Stimulated activated CD4-positive, alpha-beta T cell treated with anti-CD3 and anti-CD28 coated beads, Interleukin-1b, Interleukin-23, amount 100 ng/mL, for 48 hours (primary cell): Measurements from ENCODE around the gene GIT2.

Experiments
- DNase-seq: peaks from one replicate; pipeline ENCODE4 v3.0.0-alpha.2; 2020

Gene GIT2

GRCh38 chr12:109972821-109973220 lies 23.3 kb downstream of the GIT2 start:
- no peak for DNase-seq

GRCh38 chr12:109968801-109969200 lies 27.4 kb downstream of the GIT2 start:
- DNase-seq = no peak

GRCh38 chr12:109968032-109968420 lies 28.1 kb downstream of the GIT2 start:
- no peak for DNase-seq

DNA sequence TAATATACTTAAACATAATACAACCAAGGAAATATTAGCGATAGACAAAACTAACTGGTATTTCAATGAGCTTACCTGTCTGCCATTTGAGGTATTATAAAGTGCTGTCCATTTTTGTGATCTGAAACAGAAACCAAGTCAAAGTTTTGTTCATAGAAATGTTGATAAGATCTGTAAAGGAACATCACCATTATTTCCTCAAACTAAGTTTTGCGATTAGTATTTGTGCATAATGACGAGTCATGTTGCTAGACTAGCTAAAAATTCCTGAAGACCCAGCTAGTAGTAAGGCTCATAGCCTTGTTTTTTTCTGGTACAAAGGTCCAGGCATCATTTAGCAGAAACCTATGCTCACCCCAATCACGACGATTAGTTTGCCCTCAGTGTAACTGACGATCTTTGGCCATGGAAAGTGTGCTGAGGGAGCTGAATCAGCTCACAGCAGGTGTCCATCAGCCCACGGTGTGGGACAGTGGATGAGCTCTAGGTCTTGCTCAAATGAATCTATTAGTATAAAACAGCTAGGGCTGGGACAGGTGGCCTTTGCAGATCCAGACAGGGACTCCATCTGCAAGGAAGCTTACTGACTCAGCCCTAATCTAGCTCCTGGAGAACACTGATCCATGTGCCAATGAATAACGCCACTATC lies 28.7 kb downstream of the GIT2 start:
- DNase-seq = no peak

DNA sequence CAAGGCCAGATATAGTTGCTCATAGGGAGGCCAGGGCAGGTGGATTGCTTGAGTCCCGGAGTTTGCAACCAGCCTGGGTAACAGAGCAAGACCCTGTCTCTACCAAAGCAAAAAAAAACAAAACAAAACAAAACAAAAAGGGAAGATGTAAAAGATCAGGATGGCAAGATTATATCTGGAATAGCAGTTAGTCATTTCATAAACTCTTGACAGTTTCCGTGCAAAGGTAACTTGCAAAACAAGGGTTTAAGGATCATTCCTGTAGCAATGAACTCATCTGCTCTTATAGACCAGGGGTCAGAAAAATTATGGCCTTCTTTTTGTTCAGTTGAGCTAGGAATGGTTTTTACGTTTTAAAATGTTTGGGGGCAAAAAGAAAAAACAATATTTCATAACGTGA lies 29.6 kb downstream of the GIT2 start:
- no peak for DNase-seq

DNA sequence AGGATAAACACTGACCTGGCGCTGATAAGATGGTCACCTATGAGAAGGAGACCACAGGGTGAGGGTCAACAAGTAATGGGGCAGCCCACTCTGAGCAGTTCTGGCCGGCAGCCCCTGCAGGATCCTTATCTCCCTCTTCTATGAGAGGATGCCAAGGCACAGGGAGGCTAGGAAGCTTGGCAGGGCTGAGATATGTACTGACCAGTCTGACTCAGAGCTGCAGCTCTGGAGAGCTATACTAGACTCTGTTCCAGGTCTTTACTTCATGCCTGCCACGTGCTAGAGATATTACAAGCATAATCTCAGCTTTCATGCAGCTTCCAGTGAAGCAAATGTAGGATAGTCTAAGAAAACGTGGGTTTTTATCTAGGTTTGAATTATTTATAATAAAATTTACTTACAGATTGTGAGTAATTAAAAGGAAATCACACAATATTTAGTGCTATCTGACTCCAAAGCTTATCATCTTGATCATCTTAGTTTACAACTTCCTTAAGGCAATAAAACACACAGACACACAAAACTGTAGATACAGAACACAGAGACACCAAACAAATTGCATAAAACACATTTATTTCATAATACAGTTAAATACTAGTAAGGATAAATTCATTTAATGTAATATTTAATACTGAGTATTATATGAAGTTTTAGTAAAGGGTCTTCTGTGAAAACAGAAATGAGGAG lies 32.3 kb downstream of the GIT2 start:
- no peak for DNase-seq

GRCh38 chr12:109963330-109963729 lies 32.8 kb downstream of the GIT2 start:
- no peak for DNase-seq

DNA sequence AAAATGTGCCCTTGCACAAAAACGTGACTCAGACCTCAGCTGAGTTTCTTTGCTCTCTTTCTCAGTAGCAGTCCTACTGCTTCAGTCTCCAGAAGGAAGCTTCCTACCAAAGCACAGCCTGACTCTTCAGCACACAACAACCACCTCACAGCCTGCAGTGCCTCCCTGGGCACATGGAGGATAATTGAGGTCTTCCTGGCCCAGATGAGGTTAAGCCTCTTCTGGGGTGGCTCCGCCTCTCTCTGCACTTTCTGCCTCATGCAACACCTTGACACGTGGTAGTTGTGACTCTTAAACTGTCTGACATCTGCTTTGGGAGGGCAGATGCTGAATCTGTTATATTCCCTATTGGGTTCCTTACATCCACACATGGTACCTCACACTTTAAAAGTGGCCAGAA lies 33.8 kb downstream of the GIT2 start:
- DNase-seq = no peak

DNA sequence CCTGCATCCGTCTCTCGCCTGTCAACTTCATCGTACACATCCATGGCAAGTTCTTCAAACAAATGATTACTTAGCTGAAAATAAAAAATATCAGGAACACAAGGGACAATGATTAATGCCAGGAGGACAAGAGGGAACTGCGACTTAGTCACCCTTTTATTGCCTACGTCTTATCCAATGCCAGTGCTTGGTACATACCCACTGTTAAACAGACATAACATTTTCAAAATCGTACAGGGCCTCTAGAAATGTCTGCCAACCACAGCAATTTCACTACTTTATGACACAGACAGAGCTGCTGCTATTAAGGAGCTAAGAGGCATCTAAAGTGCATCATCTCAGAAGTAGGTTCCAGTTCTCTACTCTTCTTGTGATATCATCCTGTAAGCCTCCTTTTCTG lies 34.6 kb downstream of the GIT2 start:
- no peak for DNase-seq

- DNase-seq = no peak
Observed at GRCh38 chr12:109961201-109961600, 35.0 kb downstream of the GIT2 start.

- no peak for DNase-seq
Observed at GRCh38 chr12:109959411-109960093, 36.6 kb downstream of the GIT2 start.

DNA sequence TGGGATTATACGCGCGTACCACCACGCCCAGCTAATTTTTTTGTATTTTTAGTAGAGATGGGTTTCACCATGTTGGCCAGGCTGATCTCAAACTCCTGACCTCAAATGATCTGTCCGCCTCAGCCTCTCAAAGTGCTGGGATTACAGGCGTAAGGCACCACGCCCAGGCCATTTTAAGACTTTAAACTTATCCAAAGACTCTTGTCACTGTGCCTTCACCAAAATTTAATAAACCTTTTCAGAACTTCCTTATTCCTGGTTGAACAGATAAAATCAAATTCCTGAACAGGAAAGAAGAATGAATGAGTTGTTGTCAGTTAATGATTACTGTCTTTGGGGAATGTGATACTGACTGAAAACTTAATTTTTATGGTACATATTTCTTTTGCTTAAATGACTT lies 37.8 kb downstream of the GIT2 start:
- DNase-seq = no peak

GRCh38 chr12:109953656-109954055 lies 42.5 kb downstream of the GIT2 start:
- DNase-seq = no peak

- no peak for DNase-seq
Observed at GRCh38 chr12:109952873-109953272, 43.3 kb downstream of the GIT2 start.

- DNase-seq = no peak
Observed at GRCh38 chr12:109952160-109952858, 43.9 kb downstream of the GIT2 start.

- no peak for DNase-seq
Observed at GRCh38 chr12:109951751-109952150, 44.4 kb downstream of the GIT2 start.

- DNase-seq = no peak
Observed at GRCh38 chr12:109951136-109951535, 45.0 kb downstream of the GIT2 start.

GRCh38 chr12:109950625-109951024 lies 45.5 kb downstream of the GIT2 start:
- no peak for DNase-seq

DNA sequence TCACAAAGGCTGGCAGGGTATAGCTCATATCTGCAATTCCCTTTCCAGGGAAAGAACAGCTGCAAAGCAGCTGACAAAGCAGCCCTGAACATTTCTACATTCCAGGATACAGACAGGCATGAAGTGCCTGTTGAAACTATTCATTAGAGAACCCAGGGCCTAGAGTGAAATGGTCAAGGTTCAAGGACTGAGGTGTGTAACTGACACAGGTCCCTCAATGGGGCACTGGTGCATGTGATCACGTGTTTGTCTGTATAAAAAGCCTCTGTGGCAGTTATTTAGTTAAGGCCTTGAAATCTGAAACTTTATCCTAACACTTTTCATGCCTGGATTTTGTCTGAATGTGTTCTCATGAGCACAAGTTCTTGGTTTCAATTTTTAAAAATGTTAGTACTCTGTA lies 47.1 kb downstream of the GIT2 start:
- no peak for DNase-seq

- DNase-seq = no peak
Observed at GRCh38 chr12:109948368-109948767, 47.8 kb downstream of the GIT2 start.

GRCh38 chr12:109947521-109947920 lies 48.6 kb downstream of the GIT2 start:
- no peak for DNase-seq

DNA sequence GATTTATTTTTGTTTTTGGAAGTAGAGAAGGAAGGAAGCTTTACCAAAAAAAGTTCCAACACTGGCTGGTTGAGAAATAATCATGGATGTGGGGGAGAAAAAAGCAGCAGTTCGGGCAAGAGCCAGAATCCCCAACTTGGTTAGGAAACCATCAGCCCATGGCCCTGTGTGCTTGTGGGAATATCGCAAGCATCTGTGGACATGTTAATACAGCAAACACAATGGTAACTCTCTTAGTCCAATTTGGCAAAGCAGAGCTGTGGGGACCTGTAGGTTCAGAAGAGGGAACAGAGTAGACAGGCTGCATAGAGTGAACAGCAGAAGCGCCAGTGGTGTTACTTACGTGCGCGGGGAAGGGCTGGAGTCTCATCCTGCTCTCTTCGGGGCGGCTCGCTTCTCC lies 49.3 kb downstream of the GIT2 start:
- DNase-seq = no peak

- no peak for DNase-seq
Observed at GRCh38 chr12:109946505-109946904, 49.7 kb downstream of the GIT2 start.
